HCT116 (cell line): ENCODE measurements around the gene MBLAC1. TPM values are rescaled to one million over a fixed set of nuclear protein-coding genes. Genes with fewer than 3 reads are reported as not detected.

Experiments
- ATAC-seq: fragments of 200-7000 bp; cut with Tn5 transposase; 2 replicates; pipeline ENCODE4 v1.9.1; 2020; ENCODE audit warnings: mild to moderate bottlenecking, moderate library complexity
- BruUV-seq: library from RNA; stranded (reverse); fragments of 400-500 nt; replicated peaks from 2 replicates; lab custom pipeline; 2021; lab: Mats Ljungman, UMichigan
- CTCF ChIA-PET: fragments of 300-600 bp; sonication (Branson Sonifier 250); formaldehyde crosslinking; loops from one replicate; lab custom pipeline; 2021; ENCODE audit warnings: antibody characterized with exemption; lab: Charles Lee
- POLR2A ChIA-PET: fragments of 300-600, 350-600 bp; sonication (Branson Sonifier 250); formaldehyde crosslinking; loops from one replicate; lab custom pipeline; 2021; ENCODE audit warnings: antibody characterized with exemption; lab: Charles Lee
- RAD21 ChIA-PET, 2 experiments: fragments of 300-600 bp; sonication (Branson Sonifier 250); formaldehyde crosslinking; loops; one replicate each; lab custom pipeline; 2023; ENCODE audit warnings: low total read pairs in 2 of 2; ENCODE audit not compliant: uncharacterized antibody in 2 of 2, unreplicated experiment in 2 of 2, low non-redundant PET in 1 of 2; lab: Charles Lee
- DNase-seq: peaks from one replicate; pipeline ENCODE4 v3.0.0-alpha.2; 2010; ENCODE audit warnings: low read depth, low spot score
- H2AFZ ChIP-seq: fragments of 200-600 bp; shearing (Covaris generic), sonication (generic); 2 replicates; pipeline ENCODE4 v1.6.1; 2017; ENCODE audit warnings: low read depth, mixed run types, mixed read lengths, antibody characterized with exemption, low read length; ENCODE audit not compliant: poor library complexity, severe bottlenecking
- H3K27ac ChIP-seq: 2 replicates; pipeline ENCODE4 v1.5.1; 2012; ENCODE audit warnings: low read depth, low read length
- H3K27me3 ChIP-seq: fragments of 200-600 bp; sonication (generic); 2 replicates; pipeline ENCODE4 v1.6.1; 2016; ENCODE audit warnings: mixed run types, low read length, mixed read lengths; ENCODE audit not compliant: insufficient read depth
- H3K36me3 ChIP-seq, 2 experiments: fragments of 200-500 bp in 1 of 2; fragments of 200-600 bp in 1 of 2; sonication (Bioruptor generic) in 1 of 2; sonication (generic) in 1 of 2; 2 replicates each; pipeline versions ENCODE4 v1.5.1 to v1.6.1; 2014 to 2016; ENCODE audit warnings: low read length in 2 of 2, inconsistent platforms in 1 of 2, mixed read lengths in 1 of 2, mixed run types in 1 of 2; ENCODE audit not compliant: insufficient read depth in 2 of 2, control insufficient read depth in 1 of 2
- H3K4me1 ChIP-seq, 2 experiments: fragments of 200-600 bp in 1 of 2; sonication (generic) in 1 of 2; 2 replicates each; pipeline versions ENCODE4 v1.5.1 to v1.6.1; 2012 to 2017; ENCODE audit warnings: low read length in 2 of 2, inconsistent platforms in 1 of 2, mild to moderate bottlenecking in 1 of 2, mixed read lengths in 1 of 2, mixed run types in 1 of 2, moderate library complexity in 1 of 2; ENCODE audit not compliant: insufficient read depth in 2 of 2, control insufficient read depth in 1 of 2
- H3K4me2 ChIP-seq: fragments of 200-600 bp; sonication (generic); 2 replicates; pipeline ENCODE4 v1.6.1; 2017; ENCODE audit warnings: mixed run types, low read length, mixed read lengths
- H3K4me3 ChIP-seq, 2 experiments: fragments of 200-600 bp in 1 of 2; sonication (generic) in 1 of 2; replicated peaks in 1 of 2; 2 replicates each; pipeline ENCODE4 v1.5.1; 2011 to 2016; ENCODE audit warnings: low read length in 2 of 2, control low read depth in 1 of 2, low read depth in 1 of 2, mild to moderate bottlenecking in 1 of 2, mixed read lengths in 1 of 2, mixed run types in 1 of 2
- H3K79me2 ChIP-seq: fragments of 200-600 bp; sonication (generic); 2 replicates; pipeline ENCODE4 v1.6.1; 2017; ENCODE audit warnings: mild to moderate bottlenecking, mixed run types, low read length, moderate library complexity, mixed read lengths; ENCODE audit not compliant: insufficient read depth
- H3K9ac ChIP-seq: fragments of 200-600 bp; sonication (generic); 2 replicates; pipeline ENCODE4 v1.6.1; 2016; ENCODE audit warnings: low read length, mixed read lengths
- H3K9me2 ChIP-seq: fragments of 200-600 bp; sonication (generic), shearing (Covaris generic); 2 replicates; pipeline ENCODE4 v1.6.1; 2017; ENCODE audit warnings: mixed run types, mild to moderate bottlenecking, moderate library complexity; ENCODE audit not compliant: insufficient read depth
- H3K9me3 ChIP-seq, 2 experiments: fragments of 200-500 bp in 1 of 2; fragments of 200-600 bp in 1 of 2; sonication (Bioruptor generic) in 1 of 2; sonication (generic) in 1 of 2; 2 replicates each; pipeline ENCODE4 v1.6.1; 2014 to 2017; ENCODE audit warnings: low read length in 2 of 2, mixed read lengths in 2 of 2, inconsistent platforms in 1 of 2, low read depth in 1 of 2, mild to moderate bottlenecking in 1 of 2, mixed run types in 1 of 2, moderate library complexity in 1 of 2; ENCODE audit not compliant: control insufficient read depth in 1 of 2, insufficient read depth in 1 of 2
- H4K20me1 ChIP-seq: fragments of 200-600 bp; sonication (generic), shearing (Covaris generic); 2 replicates; pipeline ENCODE4 v1.6.1; 2017; ENCODE audit warnings: mixed run types, mild to moderate bottlenecking, moderate library complexity; ENCODE audit not compliant: insufficient read depth
- EGR1 ChIP-seq: IDR thresholded peaks from 2 replicates; pipeline ENCODE4 v1.6.1; 2012; ENCODE audit warnings: low read depth
- EZH2 ChIP-seq: fragments of 200-600 bp; sonication (generic); IDR thresholded peaks from 2 replicates; pipeline ENCODE4 v1.6.1; 2017; ENCODE audit warnings: antibody characterized with exemption, mixed run types
- EZH2phosphoT487 ChIP-seq: fragments of 200-600 bp; IDR thresholded peaks from 2 replicates; pipeline ENCODE4 v1.6.1; 2018; ENCODE audit warnings: antibody characterized with exemption, borderline replicate concordance
- FOSL1 ChIP-seq: IDR thresholded peaks from 2 replicates; pipeline ENCODE4 v1.6.1; 2012; ENCODE audit warnings: low read depth
- JUND ChIP-seq: IDR thresholded peaks from 2 replicates; pipeline ENCODE4 v1.6.1; 2012
- MAX ChIP-seq: IDR thresholded peaks from 2 replicates; pipeline ENCODE4 v1.6.1; 2012
- POLR2AphosphoS5 ChIP-seq: IDR thresholded peaks from 2 replicates; pipeline ENCODE4 v1.6.1; 2011; ENCODE audit warnings: mild to moderate bottlenecking, low read depth, low read length, moderate library complexity
- REST ChIP-seq: IDR thresholded peaks from 2 replicates; pipeline ENCODE4 v1.6.1; 2012; ENCODE audit warnings: low read depth
- SP1 ChIP-seq: IDR thresholded peaks from 2 replicates; pipeline ENCODE4 v1.6.1; 2012; ENCODE audit warnings: low read depth
- intact Hi-C: fragments of 100-400 bp; cut with micrococcal nuclease; formaldehyde crosslinking; loops from 2 replicates; pipeline ENCODE4 v1.10.0; 2022
- total RNA-seq: library from RNA; stranded (reverse); gene quantifications from one replicate; pipeline ENCODE4 v1.2.1, GENCODE V29; 2021; ENCODE audit not compliant: unreplicated experiment

MBLAC1 gene
- total RNA-seq, 1 experiment from 2014 or later = 2.0 TPM

GRCh38 chr7:100122568-100122967, 4.2 kb upstream of the MBLAC1 start:
- Histone ChIP-seq H3K79me2 (peaks cover 19% of the 10 kb centered on the region), H3K27me3 (no peaks in the 10 kb centered on the region), H3K27ac (no peak overlapping the region), H3K4me1 (peaks cover 17 to 39% of the 10 kb centered on the region in 2 experiments), H3K36me3 (no peaks in the 10 kb centered on the region), H3K4me3 (no peak overlapping the region), H2AFZ (no peak overlapping the region), H4K20me1 (no peaks in the 10 kb centered on the region), H3K9me3 (no peaks in the 10 kb centered on the region), H3K9me2 (no peaks in the 10 kb centered on the region), H3K4me2 (no peak overlapping the region), H3K9ac (no peak overlapping the region)
- intact Hi-C loops = no loop called here
- CTCF ChIA-PET = interaction anchor here (1.7 kb wide), 1 partner anchor 8 kb away, joined by 4 read pairs; no protein-coding TSS in a partner anchor
- ATAC-seq (no peak), DNase-seq (no peak)
- no TSS peak for BruUV-seq
- no peak for TF ChIP-seq FOSL1
- no peak for TF ChIP-seq SP1
- TF ChIP-seq POLR2AphosphoS5 = no peak
- TF ChIP-seq EZH2phosphoT487 = no peak
- TF ChIP-seq EZH2 = no peak
- TF ChIP-seq MAX = no peak
- TF ChIP-seq JUND = no peak
- no peak for TF ChIP-seq REST
- no peak for TF ChIP-seq EGR1
- POLR2A ChIA-PET = no interaction called here
- RAD21 ChIA-PET = no interaction called here
